WTC11 (cell line): ENCODE measurements around the gene MBOAT1. TPM values are rescaled to one million over a fixed set of nuclear protein-coding genes. Genes with fewer than 3 reads are reported as not detected.

ENCODE experiments used
- ATAC-seq: fragments of 200-7000 bp; cut with Tn5 transposase; 2 replicates; pipeline ENCODE4 v1.10.0; 2021; ENCODE audit warnings: mild to moderate bottlenecking, moderate library complexity
- CTCF ChIA-PET: fragments of 300-600 bp; sonication (Branson Sonifier 250); formaldehyde crosslinking; loops from one replicate; lab custom pipeline; 2021; ENCODE audit warnings: antibody characterized with exemption; lab: Charles Lee
- POLR2A ChIA-PET: fragments of 350-600 bp; sonication (Branson Sonifier 250); formaldehyde crosslinking; loops from one replicate; lab custom pipeline; 2021; ENCODE audit warnings: antibody characterized with exemption; lab: Charles Lee
- DNase-seq: peaks from one replicate; pipeline ENCODE4 v3.0.0; 2021; ENCODE audit warnings: low spot score
- H3K27ac Mint-ChIP-seq: 2 replicates; pipeline ENCODE4 v1.8.0; 2021; ENCODE audit warnings: mixed read lengths
- H3K27me3 Mint-ChIP-seq: 2 replicates; pipeline ENCODE4 v1.8.0; 2021; ENCODE audit warnings: low read depth, mild to moderate bottlenecking, moderate library complexity, mixed read lengths
- H3K36me3 Mint-ChIP-seq: 2 replicates; pipeline ENCODE4 v1.8.0; 2021; ENCODE audit warnings: mixed read lengths
- H3K4me1 Mint-ChIP-seq: 2 replicates; pipeline ENCODE4 v1.8.0; 2022; ENCODE audit warnings: mixed read lengths
- H3K4me3 Mint-ChIP-seq: 2 replicates; pipeline ENCODE4 v1.8.0; 2021; ENCODE audit warnings: mild to moderate bottlenecking, moderate library complexity, mixed read lengths
- H3K9me3 Mint-ChIP-seq: 2 replicates; pipeline ENCODE4 v1.8.0; 2021; ENCODE audit warnings: mixed read lengths
- CREB1 ChIP-seq: sonication (generic); formaldehyde crosslinking; IDR thresholded peaks from 2 replicates; pipeline ENCODE4 v1.8.0; 2023; ENCODE audit warnings: mild to moderate bottlenecking, missing genetic modification reagents
- ELF4 ChIP-seq: sonication (generic); formaldehyde crosslinking; IDR thresholded peaks from 2 replicates; pipeline ENCODE4 v1.8.1; 2022; ENCODE audit warnings: low read depth, mild to moderate bottlenecking, moderate library complexity, missing genetic modification reagents
- FOXK1 ChIP-seq: sonication (generic); formaldehyde crosslinking; IDR thresholded peaks from 2 replicates; pipeline ENCODE4 v1.8.0; 2022; ENCODE audit warnings: mild to moderate bottlenecking, moderate library complexity, missing genetic modification reagents
- GABPB1 ChIP-seq: sonication (generic); formaldehyde crosslinking; IDR thresholded peaks from 2 replicates; pipeline ENCODE4 v1.8.1; 2023; ENCODE audit warnings: mild to moderate bottlenecking, missing genetic modification reagents
- GTF2I ChIP-seq: fragments of 250-450 bp; sonication (Bioruptor Pico); conservative IDR thresholded peaks from 2 replicates; pipeline ENCODE4 v1.4.0; 2021; ENCODE audit warnings: mild to moderate bottlenecking
- RELA ChIP-seq: sonication (generic); formaldehyde crosslinking; IDR thresholded peaks from 2 replicates; pipeline ENCODE4 v1.8.1; 2022; ENCODE audit warnings: missing genetic modification reagents, mild to moderate bottlenecking, borderline replicate concordance
- ZBTB21 ChIP-seq: sonication (generic); formaldehyde crosslinking; IDR thresholded peaks from 2 replicates; pipeline ENCODE4 v1.8.1; 2023; ENCODE audit warnings: mild to moderate bottlenecking, missing genetic modification reagents, borderline replicate concordance
- ZNF121 ChIP-seq: sonication (generic); formaldehyde crosslinking; IDR thresholded peaks from 2 replicates; pipeline ENCODE4 v1.8.0; 2023; ENCODE audit warnings: missing genetic modification reagents
- total RNA-seq: library from RNA; stranded (reverse); gene quantifications from 3 replicates; pipeline ENCODE4 v1.2.3, GENCODE V29; 2021
- TF ChIP-seq, protein P1 (sequence below): sonication (generic); formaldehyde crosslinking; IDR thresholded peaks from 2 replicates; pipeline ENCODE4 v1.8.1; 2022; ENCODE audit warnings: missing genetic modification reagents, borderline replicate concordance
- TF ChIP-seq, protein P2 (sequence below): sonication (generic); formaldehyde crosslinking; IDR thresholded peaks from 2 replicates; pipeline ENCODE4 v1.8.0; 2023; ENCODE audit warnings: missing genetic modification reagents, mild to moderate bottlenecking, borderline replicate concordance
- TF ChIP-seq, protein P3 (sequence below): sonication (generic); formaldehyde crosslinking; IDR thresholded peaks from 2 replicates; pipeline ENCODE4 v1.8.0; 2022; ENCODE audit warnings: missing genetic modification reagents
- TF ChIP-seq, protein P4 (sequence below): sonication (generic); formaldehyde crosslinking; IDR thresholded peaks from 2 replicates; pipeline ENCODE4 v1.8.1; 2023; ENCODE audit warnings: mild to moderate bottlenecking, missing genetic modification reagents
- TF ChIP-seq, protein P5 (sequence below): sonication (generic); formaldehyde crosslinking; IDR thresholded peaks from 2 replicates; pipeline ENCODE4 v1.8.1; 2023; ENCODE audit warnings: mild to moderate bottlenecking, missing genetic modification reagents
- TF ChIP-seq, protein P6 (sequence below): sonication (generic); formaldehyde crosslinking; IDR thresholded peaks from 2 replicates; pipeline ENCODE4 v1.8.0; 2022; ENCODE audit warnings: mild to moderate bottlenecking, missing genetic modification reagents
- TF ChIP-seq, protein P7 (sequence below): sonication (generic); formaldehyde crosslinking; IDR thresholded peaks from 2 replicates; pipeline ENCODE4 v1.8.1; 2023; ENCODE audit warnings: mild to moderate bottlenecking, moderate library complexity, missing genetic modification reagents

The MBOAT1 gene
- total RNA-seq, 1 experiment from 2014 or later: 22.9 TPM

DNA sequence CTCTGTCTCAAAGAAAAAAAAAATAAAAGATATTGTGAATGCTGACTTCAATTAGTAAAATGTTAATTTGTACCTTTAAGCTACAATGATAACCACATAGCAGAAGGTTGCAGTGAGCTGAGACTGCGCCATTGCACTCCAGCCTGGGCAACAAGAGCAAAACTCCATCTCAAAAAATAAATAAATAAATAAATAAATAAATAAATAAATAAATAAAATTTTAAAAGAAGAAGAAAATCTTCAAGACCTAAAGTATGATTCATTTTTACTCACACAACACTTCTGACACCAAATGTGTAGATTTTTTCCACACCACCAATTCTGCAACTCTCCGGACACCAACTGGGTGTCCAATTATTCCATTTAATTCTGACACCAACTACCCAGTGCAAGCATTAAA, 28.8 kb upstream of the MBOAT1 start (continued):
- TF ChIP-seq ZNF121: no peak

DNA sequence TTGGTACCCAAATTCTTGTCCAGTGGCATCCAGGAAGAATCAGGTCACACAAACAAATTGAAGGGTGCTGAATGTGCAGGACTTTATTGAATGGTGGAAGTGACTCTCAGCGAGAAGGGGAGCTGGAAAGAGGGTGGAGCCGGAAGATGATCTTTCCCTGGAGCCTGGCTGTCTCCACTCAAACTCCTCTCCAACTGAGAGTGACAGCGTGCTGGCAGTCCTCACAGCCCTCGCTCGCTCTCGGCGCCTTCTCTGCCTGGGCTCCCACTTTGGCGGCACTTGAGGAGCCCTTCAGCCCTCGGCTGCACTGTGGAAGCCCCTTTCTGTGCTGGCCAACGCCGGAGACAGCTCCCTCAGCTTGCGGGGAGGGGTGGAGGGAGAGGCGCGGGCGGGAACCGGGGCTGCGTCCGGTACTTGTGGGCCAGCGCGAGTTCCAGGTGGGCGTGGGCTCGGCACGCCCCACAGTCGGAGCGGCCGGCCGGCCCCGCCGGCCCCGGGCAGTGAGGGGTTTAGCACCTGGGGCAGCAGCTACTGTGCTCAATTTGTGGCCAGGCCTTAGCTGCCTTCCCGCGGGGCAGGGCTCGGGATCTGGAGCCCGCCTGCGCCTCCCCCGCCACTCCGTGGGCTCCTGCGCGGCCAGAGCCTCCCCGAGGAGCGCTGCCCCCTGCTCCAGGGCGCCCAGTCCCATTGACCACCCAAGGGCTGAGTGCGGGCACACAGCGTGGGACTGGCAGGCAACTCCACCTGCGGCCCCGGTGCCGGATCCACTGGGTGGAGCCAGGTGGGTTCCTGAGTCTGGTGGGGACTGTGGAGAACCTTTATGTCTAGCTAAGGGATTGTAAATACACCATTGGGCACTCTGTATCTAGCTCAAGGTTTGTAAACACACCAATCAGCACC, 26.7 kb upstream of the MBOAT1 start:
- POLR2A ChIA-PET: interaction anchor here (1.0 kb wide), 1 partner anchor 26 kb away, joined by 6 read pairs; the partner anchor contains the start of gene MBOAT1
- DNase-seq: peak; percentile 27
- peak; percentile 49 for ATAC-seq
- CTCF ChIA-PET: interaction anchor here (1.9 kb wide), 1 partner anchor 112 kb away, joined by 7 read pairs; no protein-coding TSS in a partner anchor
- peak overlapping the region; percentile 58 for H3K4me3 Mint-ChIP-seq
- peaks cover 5% of the 10 kb centered on the region for H3K9me3 Mint-ChIP-seq
- TF ChIP-seq, protein P1, sequence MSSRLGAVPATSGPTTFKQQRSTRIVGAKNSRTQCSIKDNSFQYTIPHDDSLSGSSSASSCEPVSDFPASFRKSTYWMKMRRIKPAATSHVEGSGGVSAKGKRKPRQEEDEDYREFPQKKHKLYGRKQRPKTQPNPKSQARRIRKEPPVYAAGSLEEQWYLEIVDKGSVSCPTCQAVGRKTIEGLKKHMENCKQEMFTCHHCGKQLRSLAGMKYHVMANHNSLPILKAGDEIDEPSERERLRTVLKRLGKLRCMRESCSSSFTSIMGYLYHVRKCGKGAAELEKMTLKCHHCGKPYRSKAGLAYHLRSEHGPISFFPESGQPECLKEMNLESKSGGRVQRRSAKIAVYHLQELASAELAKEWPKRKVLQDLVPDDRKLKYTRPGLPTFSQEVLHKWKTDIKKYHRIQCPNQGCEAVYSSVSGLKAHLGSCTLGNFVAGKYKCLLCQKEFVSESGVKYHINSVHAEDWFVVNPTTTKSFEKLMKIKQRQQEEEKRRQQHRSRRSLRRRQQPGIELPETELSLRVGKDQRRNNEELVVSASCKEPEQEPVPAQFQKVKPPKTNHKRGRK: no peak
- TF ChIP-seq FOXK1 (CRISPR knock-in tag) (no peak), GABPB1 (CRISPR knock-in tag) (no peak), CREB1 (CRISPR knock-in tag) (no peak), GTF2I (CRISPR knock-in tag) (no peak), ELF4 (CRISPR knock-in tag) (no peak), RELA (CRISPR knock-in tag) (no peak), ZBTB21 (CRISPR knock-in tag) (no peak)
- TF ChIP-seq, protein P2, sequence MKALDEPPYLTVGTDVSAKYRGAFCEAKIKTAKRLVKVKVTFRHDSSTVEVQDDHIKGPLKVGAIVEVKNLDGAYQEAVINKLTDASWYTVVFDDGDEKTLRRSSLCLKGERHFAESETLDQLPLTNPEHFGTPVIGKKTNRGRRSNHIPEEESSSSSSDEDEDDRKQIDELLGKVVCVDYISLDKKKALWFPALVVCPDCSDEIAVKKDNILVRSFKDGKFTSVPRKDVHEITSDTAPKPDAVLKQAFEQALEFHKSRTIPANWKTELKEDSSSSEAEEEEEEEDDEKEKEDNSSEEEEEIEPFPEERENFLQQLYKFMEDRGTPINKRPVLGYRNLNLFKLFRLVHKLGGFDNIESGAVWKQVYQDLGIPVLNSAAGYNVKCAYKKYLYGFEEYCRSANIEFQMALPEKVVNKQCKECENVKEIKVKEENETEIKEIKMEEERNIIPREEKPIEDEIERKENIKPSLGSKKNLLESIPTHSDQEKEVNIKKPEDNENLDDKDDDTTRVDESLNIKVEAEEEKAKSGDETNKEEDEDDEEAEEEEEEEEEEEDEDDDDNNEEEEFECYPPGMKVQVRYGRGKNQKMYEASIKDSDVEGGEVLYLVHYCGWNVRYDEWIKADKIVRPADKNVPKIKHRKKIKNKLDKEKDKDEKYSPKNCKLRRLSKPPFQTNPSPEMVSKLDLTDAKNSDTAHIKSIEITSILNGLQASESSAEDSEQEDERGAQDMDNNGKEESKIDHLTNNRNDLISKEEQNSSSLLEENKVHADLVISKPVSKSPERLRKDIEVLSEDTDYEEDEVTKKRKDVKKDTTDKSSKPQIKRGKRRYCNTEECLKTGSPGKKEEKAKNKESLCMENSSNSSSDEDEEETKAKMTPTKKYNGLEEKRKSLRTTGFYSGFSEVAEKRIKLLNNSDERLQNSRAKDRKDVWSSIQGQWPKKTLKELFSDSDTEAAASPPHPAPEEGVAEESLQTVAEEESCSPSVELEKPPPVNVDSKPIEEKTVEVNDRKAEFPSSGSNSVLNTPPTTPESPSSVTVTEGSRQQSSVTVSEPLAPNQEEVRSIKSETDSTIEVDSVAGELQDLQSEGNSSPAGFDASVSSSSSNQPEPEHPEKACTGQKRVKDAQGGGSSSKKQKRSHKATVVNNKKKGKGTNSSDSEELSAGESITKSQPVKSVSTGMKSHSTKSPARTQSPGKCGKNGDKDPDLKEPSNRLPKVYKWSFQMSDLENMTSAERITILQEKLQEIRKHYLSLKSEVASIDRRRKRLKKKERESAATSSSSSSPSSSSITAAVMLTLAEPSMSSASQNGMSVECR (CRISPR knock-in tag): no peak
- TF ChIP-seq, protein P3, sequence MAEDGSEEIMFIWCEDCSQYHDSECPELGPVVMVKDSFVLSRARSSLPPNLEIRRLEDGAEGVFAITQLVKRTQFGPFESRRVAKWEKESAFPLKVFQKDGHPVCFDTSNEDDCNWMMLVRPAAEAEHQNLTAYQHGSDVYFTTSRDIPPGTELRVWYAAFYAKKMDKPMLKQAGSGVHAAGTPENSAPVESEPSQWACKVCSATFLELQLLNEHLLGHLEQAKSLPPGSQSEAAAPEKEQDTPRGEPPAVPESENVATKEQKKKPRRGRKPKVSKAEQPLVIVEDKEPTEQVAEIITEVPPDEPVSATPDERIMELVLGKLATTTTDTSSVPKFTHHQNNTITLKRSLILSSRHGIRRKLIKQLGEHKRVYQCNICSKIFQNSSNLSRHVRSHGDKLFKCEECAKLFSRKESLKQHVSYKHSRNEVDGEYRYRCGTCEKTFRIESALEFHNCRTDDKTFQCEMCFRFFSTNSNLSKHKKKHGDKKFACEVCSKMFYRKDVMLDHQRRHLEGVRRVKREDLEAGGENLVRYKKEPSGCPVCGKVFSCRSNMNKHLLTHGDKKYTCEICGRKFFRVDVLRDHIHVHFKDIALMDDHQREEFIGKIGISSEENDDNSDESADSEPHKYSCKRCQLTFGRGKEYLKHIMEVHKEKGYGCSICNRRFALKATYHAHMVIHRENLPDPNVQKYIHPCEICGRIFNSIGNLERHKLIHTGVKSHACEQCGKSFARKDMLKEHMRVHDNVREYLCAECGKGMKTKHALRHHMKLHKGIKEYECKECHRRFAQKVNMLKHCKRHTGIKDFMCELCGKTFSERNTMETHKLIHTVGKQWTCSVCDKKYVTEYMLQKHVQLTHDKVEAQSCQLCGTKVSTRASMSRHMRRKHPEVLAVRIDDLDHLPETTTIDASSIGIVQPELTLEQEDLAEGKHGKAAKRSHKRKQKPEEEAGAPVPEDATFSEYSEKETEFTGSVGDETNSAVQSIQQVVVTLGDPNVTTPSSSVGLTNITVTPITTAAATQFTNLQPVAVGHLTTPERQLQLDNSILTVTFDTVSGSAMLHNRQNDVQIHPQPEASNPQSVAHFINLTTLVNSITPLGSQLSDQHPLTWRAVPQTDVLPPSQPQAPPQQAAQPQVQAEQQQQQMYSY: no peak
- TF ChIP-seq, protein P4, sequence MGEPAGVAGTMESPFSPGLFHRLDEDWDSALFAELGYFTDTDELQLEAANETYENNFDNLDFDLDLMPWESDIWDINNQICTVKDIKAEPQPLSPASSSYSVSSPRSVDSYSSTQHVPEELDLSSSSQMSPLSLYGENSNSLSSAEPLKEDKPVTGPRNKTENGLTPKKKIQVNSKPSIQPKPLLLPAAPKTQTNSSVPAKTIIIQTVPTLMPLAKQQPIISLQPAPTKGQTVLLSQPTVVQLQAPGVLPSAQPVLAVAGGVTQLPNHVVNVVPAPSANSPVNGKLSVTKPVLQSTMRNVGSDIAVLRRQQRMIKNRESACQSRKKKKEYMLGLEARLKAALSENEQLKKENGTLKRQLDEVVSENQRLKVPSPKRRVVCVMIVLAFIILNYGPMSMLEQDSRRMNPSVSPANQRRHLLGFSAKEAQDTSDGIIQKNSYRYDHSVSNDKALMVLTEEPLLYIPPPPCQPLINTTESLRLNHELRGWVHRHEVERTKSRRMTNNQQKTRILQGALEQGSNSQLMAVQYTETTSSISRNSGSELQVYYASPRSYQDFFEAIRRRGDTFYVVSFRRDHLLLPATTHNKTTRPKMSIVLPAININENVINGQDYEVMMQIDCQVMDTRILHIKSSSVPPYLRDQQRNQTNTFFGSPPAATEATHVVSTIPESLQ (CRISPR knock-in tag): no peak
- TF ChIP-seq, protein P5, sequence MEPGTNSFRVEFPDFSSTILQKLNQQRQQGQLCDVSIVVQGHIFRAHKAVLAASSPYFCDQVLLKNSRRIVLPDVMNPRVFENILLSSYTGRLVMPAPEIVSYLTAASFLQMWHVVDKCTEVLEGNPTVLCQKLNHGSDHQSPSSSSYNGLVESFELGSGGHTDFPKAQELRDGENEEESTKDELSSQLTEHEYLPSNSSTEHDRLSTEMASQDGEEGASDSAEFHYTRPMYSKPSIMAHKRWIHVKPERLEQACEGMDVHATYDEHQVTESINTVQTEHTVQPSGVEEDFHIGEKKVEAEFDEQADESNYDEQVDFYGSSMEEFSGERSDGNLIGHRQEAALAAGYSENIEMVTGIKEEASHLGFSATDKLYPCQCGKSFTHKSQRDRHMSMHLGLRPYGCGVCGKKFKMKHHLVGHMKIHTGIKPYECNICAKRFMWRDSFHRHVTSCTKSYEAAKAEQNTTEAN (CRISPR knock-in tag): no peak
- TF ChIP-seq, protein P6, sequence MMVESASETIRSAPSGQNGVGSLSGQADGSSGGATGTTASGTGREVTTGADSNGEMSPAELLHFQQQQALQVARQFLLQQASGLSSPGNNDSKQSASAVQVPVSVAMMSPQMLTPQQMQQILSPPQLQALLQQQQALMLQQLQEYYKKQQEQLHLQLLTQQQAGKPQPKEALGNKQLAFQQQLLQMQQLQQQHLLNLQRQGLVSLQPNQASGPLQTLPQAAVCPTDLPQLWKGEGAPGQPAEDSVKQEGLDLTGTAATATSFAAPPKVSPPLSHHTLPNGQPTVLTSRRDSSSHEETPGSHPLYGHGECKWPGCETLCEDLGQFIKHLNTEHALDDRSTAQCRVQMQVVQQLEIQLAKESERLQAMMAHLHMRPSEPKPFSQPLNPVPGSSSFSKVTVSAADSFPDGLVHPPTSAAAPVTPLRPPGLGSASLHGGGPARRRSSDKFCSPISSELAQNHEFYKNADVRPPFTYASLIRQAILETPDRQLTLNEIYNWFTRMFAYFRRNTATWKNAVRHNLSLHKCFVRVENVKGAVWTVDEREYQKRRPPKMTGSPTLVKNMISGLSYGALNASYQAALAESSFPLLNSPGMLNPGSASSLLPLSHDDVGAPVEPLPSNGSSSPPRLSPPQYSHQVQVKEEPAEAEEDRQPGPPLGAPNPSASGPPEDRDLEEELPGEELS (CRISPR knock-in tag): no peak
- TF ChIP-seq, protein P7, sequence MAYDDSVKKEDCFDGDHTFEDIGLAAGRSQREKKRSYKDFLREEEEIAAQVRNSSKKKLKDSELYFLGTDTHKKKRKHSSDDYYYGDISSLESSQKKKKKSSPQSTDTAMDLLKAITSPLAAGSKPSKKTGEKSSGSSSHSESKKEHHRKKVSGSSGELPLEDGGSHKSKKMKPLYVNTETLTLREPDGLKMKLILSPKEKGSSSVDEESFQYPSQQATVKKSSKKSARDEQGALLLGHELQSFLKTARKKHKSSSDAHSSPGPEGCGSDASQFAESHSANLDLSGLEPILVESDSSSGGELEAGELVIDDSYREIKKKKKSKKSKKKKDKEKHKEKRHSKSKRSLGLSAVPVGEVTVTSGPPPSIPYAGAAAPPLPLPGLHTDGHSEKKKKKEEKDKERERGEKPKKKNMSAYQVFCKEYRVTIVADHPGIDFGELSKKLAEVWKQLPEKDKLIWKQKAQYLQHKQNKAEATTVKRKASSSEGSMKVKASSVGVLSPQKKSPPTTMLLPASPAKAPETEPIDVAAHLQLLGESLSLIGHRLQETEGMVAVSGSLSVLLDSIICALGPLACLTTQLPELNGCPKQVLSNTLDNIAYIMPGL: no peak
- no peaks in the 10 kb centered on the region for H3K36me3 Mint-ChIP-seq
- H3K27ac Mint-ChIP-seq: no peak overlapping the region; the same call in 1 of the 2 replicates
- no peaks in the 10 kb centered on the region for H3K27me3 Mint-ChIP-seq
- peaks cover 28% of the 10 kb centered on the region for H3K4me1 Mint-ChIP-seq
